Nephron (organoid): ENCODE data around the gene PIF1.
"Not testable (repeated sequence)": the region's sequence is repeated elsewhere in the genome, so short reads cannot be mapped to it uniquely, and the experiment has no call there.

Experiments
- H3K27ac Mint-ChIP-seq, 3 experiments: 2 replicates each; pipeline ENCODE4 v1.8.0; 2020; ENCODE audit warnings: mixed read lengths in 3 of 3, mild to moderate bottlenecking in 2 of 3, moderate library complexity in 1 of 3
- H3K27me3 Mint-ChIP-seq: 2 replicates; pipeline ENCODE4 v1.8.0; 2021; ENCODE audit warnings: low read depth, mild to moderate bottlenecking, moderate library complexity, mixed read lengths
- H3K36me3 Mint-ChIP-seq: 2 replicates; pipeline ENCODE4 v1.8.0; 2020; ENCODE audit warnings: low read depth, mixed read lengths
- H3K4me1 Mint-ChIP-seq: 2 replicates; pipeline ENCODE4 v1.8.0; 2020; ENCODE audit warnings: mixed read lengths
- H3K4me3 Mint-ChIP-seq, 3 experiments: 2 replicates each; pipeline ENCODE4 v1.8.0; 2020; ENCODE audit warnings: mild to moderate bottlenecking in 3 of 3, mixed read lengths in 3 of 3, moderate library complexity in 2 of 3
- H3K9me3 Mint-ChIP-seq: 2 replicates; pipeline ENCODE4 v1.8.0; 2020; ENCODE audit warnings: mixed read lengths
- TF ChIP-seq, protein P1 (sequence below), 3 experiments: fragments of 200-600 bp; sonication (generic); IDR thresholded peaks; one replicate each; pipeline ENCODE4 v1.5.0; 2021; ENCODE audit warnings: antibody characterized with exemption in 3 of 3; ENCODE audit not compliant: unreplicated experiment in 3 of 3

Gene PIF1

DNA sequence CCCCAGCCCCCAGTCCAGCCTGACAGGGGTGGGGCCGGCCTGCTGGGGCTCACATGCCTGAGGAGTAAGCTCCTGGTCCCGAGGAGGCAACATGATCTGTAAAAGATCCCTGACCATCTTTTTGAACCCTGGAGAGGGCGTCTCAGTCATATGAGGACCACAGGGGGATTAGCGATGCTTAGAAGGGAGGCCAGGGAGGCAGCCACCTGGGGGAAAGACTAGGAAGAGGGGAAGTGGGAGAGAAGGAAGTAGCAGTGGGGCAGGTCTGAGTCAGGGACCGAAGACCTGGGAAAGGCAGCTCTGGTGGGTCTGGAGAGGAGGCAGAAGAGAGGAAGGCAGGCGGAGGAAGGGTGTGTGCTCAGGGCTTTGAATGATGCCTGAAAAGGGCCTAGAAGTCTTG is 18.9 kb downstream of the PIF1 start:
- no peak overlapping the region for H3K4me3 Mint-ChIP-seq
- peaks cover 14% of the 10 kb centered on the region for H3K4me1 Mint-ChIP-seq
- TF ChIP-seq, protein P1, sequence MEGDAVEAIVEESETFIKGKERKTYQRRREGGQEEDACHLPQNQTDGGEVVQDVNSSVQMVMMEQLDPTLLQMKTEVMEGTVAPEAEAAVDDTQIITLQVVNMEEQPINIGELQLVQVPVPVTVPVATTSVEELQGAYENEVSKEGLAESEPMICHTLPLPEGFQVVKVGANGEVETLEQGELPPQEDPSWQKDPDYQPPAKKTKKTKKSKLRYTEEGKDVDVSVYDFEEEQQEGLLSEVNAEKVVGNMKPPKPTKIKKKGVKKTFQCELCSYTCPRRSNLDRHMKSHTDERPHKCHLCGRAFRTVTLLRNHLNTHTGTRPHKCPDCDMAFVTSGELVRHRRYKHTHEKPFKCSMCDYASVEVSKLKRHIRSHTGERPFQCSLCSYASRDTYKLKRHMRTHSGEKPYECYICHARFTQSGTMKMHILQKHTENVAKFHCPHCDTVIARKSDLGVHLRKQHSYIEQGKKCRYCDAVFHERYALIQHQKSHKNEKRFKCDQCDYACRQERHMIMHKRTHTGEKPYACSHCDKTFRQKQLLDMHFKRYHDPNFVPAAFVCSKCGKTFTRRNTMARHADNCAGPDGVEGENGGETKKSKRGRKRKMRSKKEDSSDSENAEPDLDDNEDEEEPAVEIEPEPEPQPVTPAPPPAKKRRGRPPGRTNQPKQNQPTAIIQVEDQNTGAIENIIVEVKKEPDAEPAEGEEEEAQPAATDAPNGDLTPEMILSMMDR (IDR thresholded peaks at IDR 0.05; ENCODE audit: unreplicated experiment in 3 of 3) = no peak
- H3K36me3 Mint-ChIP-seq = no peaks in the 10 kb centered on the region
- H3K9me3 Mint-ChIP-seq = no peaks in the 10 kb centered on the region
- H3K27ac Mint-ChIP-seq = no peak overlapping the region
- H3K27me3 Mint-ChIP-seq = peaks cover 3% of the 10 kb centered on the region

DNA sequence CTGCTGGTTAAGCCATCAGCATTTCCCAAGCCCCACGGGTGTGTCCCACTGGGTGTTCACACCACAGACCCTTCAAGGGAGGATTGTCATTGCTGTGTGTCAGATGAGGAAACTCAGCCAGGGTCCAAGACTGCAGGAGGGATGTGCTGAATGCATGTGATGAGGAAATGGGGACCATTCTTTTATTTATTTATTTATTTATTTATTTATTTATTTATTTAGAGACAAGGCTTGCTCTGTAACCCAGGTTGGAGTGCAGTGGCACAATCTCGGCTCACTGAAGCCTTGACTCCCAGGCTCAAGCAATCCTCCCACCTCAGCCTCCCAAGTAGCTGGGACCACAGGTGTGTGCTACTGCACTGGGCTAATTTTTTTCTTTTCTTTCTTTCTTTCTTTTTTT is 20.8 kb downstream of the PIF1 start:
- Mint-ChIP-seq H3K27me3 (peaks cover 3% of the 10 kb centered on the region), H3K27ac (no peak overlapping the region), H3K9me3 (no peaks in the 10 kb centered on the region), H3K36me3 (no peaks in the 10 kb centered on the region), H3K4me3 (no peak overlapping the region), H3K4me1 (peaks cover 8% of the 10 kb centered on the region)
- TF ChIP-seq, protein P1 (IDR thresholded peaks at IDR 0.05; ENCODE audit: unreplicated experiment in 3 of 3) = no peak

GRCh38 chr15:64803526-64803925 is 21.9 kb downstream of the PIF1 start:
- TF ChIP-seq, protein P1 (IDR thresholded peaks at IDR 0.05; ENCODE audit: unreplicated experiment in 3 of 3) = no peak
- Mint-ChIP-seq H3K4me1 (peaks cover 8% of the 10 kb centered on the region), H3K4me3 (no peak overlapping the region), H3K27ac (no peak overlapping the region), H3K9me3 (no peaks in the 10 kb centered on the region), H3K27me3 (peaks cover under 1% of the 10 kb centered on the region), H3K36me3 (no peaks in the 10 kb centered on the region)

DNA sequence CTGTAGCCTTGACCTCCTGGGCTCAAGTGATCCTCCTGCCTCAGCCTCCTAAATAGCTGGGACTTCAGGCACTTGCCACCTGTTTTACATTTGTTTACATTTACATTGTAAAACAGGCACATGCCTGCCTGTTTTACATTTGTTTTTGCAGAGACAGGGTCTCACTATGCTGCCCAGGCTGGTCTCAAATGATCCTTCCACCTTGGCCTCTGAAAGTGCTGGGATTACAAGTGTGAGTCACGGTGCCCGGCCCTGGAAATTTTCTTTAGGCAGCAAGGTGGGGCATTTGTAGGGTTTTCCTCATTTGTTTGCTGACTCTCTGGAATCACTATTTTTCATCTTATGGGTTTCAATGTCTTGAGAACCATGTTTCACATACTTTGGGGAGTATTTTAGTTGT is 25.0 kb downstream of the PIF1 start:
- Mint-ChIP-seq H3K4me1 (no peaks in the 10 kb centered on the region), H3K27me3 (no peaks in the 10 kb centered on the region), H3K36me3 (no peaks in the 10 kb centered on the region), H3K27ac (peak overlapping the region in 1 of 3 experiments; percentile 10), H3K4me3 (no peak overlapping the region), H3K9me3 (no peaks in the 10 kb centered on the region)
- TF ChIP-seq, protein P1 (IDR thresholded peaks at IDR 0.05; ENCODE audit: unreplicated experiment in 3 of 3) = no peak

- not testable (repeated sequence) for H3K27ac Mint-ChIP-seq, H3K36me3 Mint-ChIP-seq, H3K4me3 Mint-ChIP-seq, H3K9me3 Mint-ChIP-seq, H3K4me1 Mint-ChIP-seq, H3K27me3 Mint-ChIP-seq
Measured at GRCh38 chr15:64798905-64799304, 26.5 kb downstream of the PIF1 start.

DNA sequence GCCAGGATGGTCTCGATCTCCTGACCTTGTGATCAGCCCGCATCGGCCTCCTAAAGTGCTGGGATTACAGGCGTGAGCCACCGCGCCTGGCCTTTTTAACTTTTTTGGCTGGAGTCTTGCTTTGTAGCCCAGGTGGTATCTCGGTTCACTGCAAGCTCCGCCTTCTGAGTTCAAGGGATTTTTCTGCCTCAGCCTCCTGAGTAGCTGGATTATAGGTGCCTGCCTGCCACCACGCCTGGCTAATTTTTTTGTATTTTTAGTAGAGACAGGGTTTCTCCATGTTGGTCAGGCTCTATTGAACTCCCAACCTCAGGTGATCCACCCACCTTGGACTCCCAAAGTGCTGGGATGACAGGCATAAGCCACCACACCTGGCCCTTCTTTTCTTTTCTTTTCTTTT is 29.5 kb downstream of the PIF1 start:
- H3K4me1 Mint-ChIP-seq, H3K9me3 Mint-ChIP-seq, H3K36me3 Mint-ChIP-seq, H3K27ac Mint-ChIP-seq, H3K27me3 Mint-ChIP-seq, H3K4me3 Mint-ChIP-seq: not testable (repeated sequence)

GRCh38 chr15:64795299-64795698 is 30.1 kb downstream of the PIF1 start:
- not testable (repeated sequence) for H3K4me3 Mint-ChIP-seq, H3K9me3 Mint-ChIP-seq, H3K36me3 Mint-ChIP-seq, H3K27ac Mint-ChIP-seq, H3K4me1 Mint-ChIP-seq, H3K27me3 Mint-ChIP-seq

DNA sequence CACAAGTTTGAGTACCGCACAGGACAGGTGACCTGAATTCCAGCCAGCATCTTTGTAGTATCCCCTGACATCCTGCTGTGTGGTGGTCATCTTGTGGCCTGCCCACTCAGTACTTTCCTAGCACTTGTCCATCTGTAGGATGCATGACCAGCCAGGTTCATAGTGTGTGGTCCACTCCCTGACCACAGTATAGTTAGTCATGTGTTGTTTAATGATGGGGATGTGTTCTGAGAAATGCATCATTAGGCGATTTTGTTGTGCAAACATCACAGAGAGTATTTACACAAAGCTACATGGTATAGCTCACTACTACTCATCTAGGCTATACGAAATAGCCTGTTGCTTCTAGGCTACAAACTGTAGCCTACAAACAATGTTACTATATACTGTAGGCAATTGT is 33.2 kb downstream of the PIF1 start:
- H3K4me3 Mint-ChIP-seq = no peak overlapping the region
- H3K4me1 Mint-ChIP-seq = no peaks in the 10 kb centered on the region
- TF ChIP-seq, protein P1 (IDR thresholded peaks at IDR 0.05; ENCODE audit: unreplicated experiment in 3 of 3) = no peak
- H3K9me3 Mint-ChIP-seq = no peaks in the 10 kb centered on the region
- H3K27me3 Mint-ChIP-seq = no peaks in the 10 kb centered on the region
- no peak overlapping the region for H3K27ac Mint-ChIP-seq
- H3K36me3 Mint-ChIP-seq = no peaks in the 10 kb centered on the region
